B cell (primary cell): ENCODE results near the gene FTO. TPM values are rescaled to one million over a fixed set of nuclear protein-coding genes. Genes with fewer than 3 reads are reported as not detected.

ENCODE experiments used
- ATAC-seq: fragments of 200-7000 bp; cut with Tn5 transposase; one replicate; pipeline ENCODE4 v1.10.0; 2021; ENCODE audit warnings: low read depth, mild to moderate bottlenecking, moderate number of reproducible peaks, moderate library complexity
- CTCF ChIA-PET: fragments of 350-600 bp; sonication (Branson Sonifier 250); formaldehyde crosslinking; loops from one replicate; lab custom pipeline; 2021; ENCODE audit warnings: antibody characterized with exemption, inconsistent platforms; lab: Charles Lee
- POLR2A ChIA-PET: fragments of 350-600 bp; sonication (Branson Sonifier 250); formaldehyde crosslinking; loops from one replicate; lab custom pipeline; 2021; ENCODE audit warnings: antibody characterized with exemption; lab: Charles Lee
- DNase-seq: peaks from one replicate; pipeline ENCODE4 v3.0.0; 2013
- H2AFZ ChIP-seq: 2 replicates; pipeline ENCODE4 v1.6.1; 2012; ENCODE audit warnings: mild to moderate bottlenecking, low read depth, low read length; ENCODE audit not compliant: insufficient read depth, poor library complexity, severe bottlenecking
- H3K27ac ChIP-seq, 2 donors: 1 replicate in 1 of 2; 2 replicates in 1 of 2; pipeline ENCODE4 v1.5.1; 2012 to 2013; ENCODE audit warnings: low read length in 2 of 2, mild to moderate bottlenecking in 2 of 2, moderate library complexity in 1 of 2
- H3K27me3 ChIP-seq, 4 experiments: fragments of 200-600 bp in 1 of 4; sonication (generic) in 1 of 4; replicated peaks in 1 of 4; 1 replicate in 2 of 4; 2 replicates in 2 of 4; pipeline versions ENCODE4 v1.6.1 to v1.7.0; 2013 to 2016; ENCODE audit warnings: low read length in 3 of 4, mild to moderate bottlenecking in 2 of 4, mixed read lengths in 1 of 4, moderate library complexity in 1 of 4; ENCODE audit not compliant: insufficient read depth in 4 of 4, control insufficient read depth in 3 of 4; ENCODE audit errors: control extremely low read depth in 1 of 4
- H3K36me3 ChIP-seq, 2 experiments: replicated peaks in 1 of 2; 1 replicate in 1 of 2; 2 replicates in 1 of 2; pipeline versions ENCODE4 v1.6.1 to v1.7.1; 2013; ENCODE audit warnings: low read length in 1 of 2; ENCODE audit not compliant: insufficient read depth in 2 of 2, control insufficient read depth in 1 of 2; ENCODE audit errors: control extremely low read depth in 1 of 2, extremely low read depth in 1 of 2
- H3K4me1 ChIP-seq, 2 donors: fragments of 200-600 bp in 1 of 2; sonication (generic) in 1 of 2; 1 replicate in 1 of 2; 2 replicates in 1 of 2; pipeline versions ENCODE4 v1.5.1 to v1.6.1; 2013 to 2017; ENCODE audit warnings: low read length in 2 of 2; ENCODE audit not compliant: control insufficient read depth in 2 of 2, insufficient read depth in 2 of 2
- H3K4me2 ChIP-seq: replicated peaks from 2 replicates; pipeline ENCODE3; 2012; ENCODE audit warnings: mild to moderate bottlenecking, low read depth, low read length; ENCODE audit not compliant: poor library complexity, severe bottlenecking
- H3K4me3 ChIP-seq, 5 experiments: fragments of 200-600 bp in 1 of 5; sonication (generic) in 1 of 5; 1 replicate in 3 of 5; 2 replicates in 2 of 5; pipeline versions ENCODE4 v1.5.1 to v1.7.0; 2011 to 2016; ENCODE audit warnings: low read length in 4 of 5, mild to moderate bottlenecking in 4 of 5, low read depth in 2 of 5, control low read depth in 1 of 5, moderate library complexity in 1 of 5; ENCODE audit not compliant: insufficient read depth in 1 of 5; ENCODE audit errors: control extremely low read depth in 1 of 5, extremely low read depth in 1 of 5
- H3K79me2 ChIP-seq: fragments of 200-600 bp; sonication (generic); one replicate; pipeline ENCODE4 v1.6.0; 2016; ENCODE audit warnings: low read length; ENCODE audit not compliant: control insufficient read depth, insufficient read depth
- H3K9ac ChIP-seq: fragments of 200-600 bp; sonication (generic); 2 replicates; pipeline ENCODE4 v1.6.1; 2017; ENCODE audit warnings: mild to moderate bottlenecking, low read length, moderate library complexity
- H3K9me3 ChIP-seq, 3 donors: one replicate each; pipeline versions ENCODE4 v1.6.1 to v1.7.1; 2013; ENCODE audit warnings: low read length in 2 of 3; ENCODE audit not compliant: control insufficient read depth in 2 of 3, insufficient read depth in 1 of 3; ENCODE audit errors: control extremely low read depth in 1 of 3
- H4K20me1 ChIP-seq: 2 replicates; pipeline ENCODE4 v1.6.0; 2012; ENCODE audit warnings: mild to moderate bottlenecking, low read length; ENCODE audit not compliant: insufficient read depth, control insufficient read depth, poor library complexity, severe bottlenecking
- H3K27ac Mint-ChIP-seq: one replicate; pipeline ENCODE4 v1.8.0; 2021; ENCODE audit warnings: mixed read lengths
- H3K27me3 Mint-ChIP-seq: one replicate; pipeline ENCODE4 v1.8.0; 2021; ENCODE audit warnings: mixed read lengths
- H3K4me1 Mint-ChIP-seq: one replicate; pipeline ENCODE4 v1.8.0; 2021; ENCODE audit warnings: mixed read lengths
- H3K4me3 Mint-ChIP-seq: one replicate; pipeline ENCODE4 v1.8.0; 2021; ENCODE audit warnings: mixed read lengths
- H3K9me3 Mint-ChIP-seq: one replicate; pipeline ENCODE4 v1.8.0; 2022; ENCODE audit warnings: mixed read lengths; ENCODE audit not compliant: insufficient read depth
- EZH2 ChIP-seq: IDR thresholded peaks from 2 replicates; pipeline ENCODE4 v1.6.1; 2012; ENCODE audit warnings: borderline replicate concordance, low read depth, mild to moderate bottlenecking, moderate library complexity, low read length; ENCODE audit not compliant: insufficient read depth, poor library complexity, severe bottlenecking
- WGBS: methylation state at CpG from one replicate; pipeline ENCODE4 v1.1.5; 2013; ENCODE audit warnings: missing lambda C conversion rate; ENCODE audit not compliant: insufficient coverage; 5-methylcytosine and 5-hydroxymethylcytosine counted together
- intact Hi-C: fragments of 100-400 bp; cut with micrococcal nuclease; formaldehyde crosslinking; loops from one replicate; pipeline ENCODE4 v1.10.0; 2022
- polyA plus RNA-seq: library from polyadenylated mRNA; depleted of rRNA; stranded (reverse); fragments of >200 nt; gene quantifications from 2 replicates; pipeline ENCODE4 v1.2.3, GENCODE V29; 2012
- total RNA-seq, 2 donors: library from RNA; stranded (reverse); fragments of 120-200 nt in 1 of 2; gene quantifications; 1 replicate in 1 of 2; 2 replicates in 1 of 2; pipeline versions ENCODE4 v1.2.3 to v1.2.4, GENCODE V29; 2013 to 2022
- TF ChIP-seq, protein P1 (sequence below): fragments of 200-600 bp; IDR thresholded peaks from one replicate; pipeline ENCODE4 v1.8.0; 2022; ENCODE audit warnings: antibody characterized with exemption, mild to moderate bottlenecking

FTO gene
- total and polyA plus RNA-seq, 2 donors (not counting 1 experiment from before 2014, with no cell fraction given): 26.5 to 68.5 TPM

DNA sequence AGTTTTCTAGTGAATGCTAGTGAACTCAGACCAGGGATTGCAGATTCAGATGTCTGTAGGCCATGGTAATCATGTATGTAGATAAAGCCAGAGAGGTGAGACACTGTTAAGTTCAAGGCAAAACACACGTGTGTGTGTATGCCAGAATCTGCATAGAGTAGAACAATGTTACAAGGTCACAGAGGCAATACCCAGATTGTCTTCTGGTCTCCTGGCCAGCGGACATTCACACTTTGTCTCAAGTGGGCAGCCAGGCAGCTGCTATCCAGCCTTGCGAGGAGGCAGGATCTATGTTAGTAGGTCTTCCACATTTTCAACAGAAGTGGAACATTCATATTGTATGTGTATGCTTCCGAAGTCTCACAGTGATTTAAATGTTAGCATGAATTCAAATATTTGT, 244.4 kb downstream of the FTO start:
- intact Hi-C loops: loop anchor here (10.0 kb wide), 1 partner anchor 1516 kb away; no protein-coding TSS in a partner anchor
- Histone ChIP-seq H2AFZ (no peak overlapping the region), H3K27me3 (no peaks in the 10 kb centered on the region), H3K79me2 (no peaks in the 10 kb centered on the region), H3K4me1 (peaks cover 13 to 18% of the 10 kb centered on the region in 2 donors), H3K9me3 (no peaks in the 10 kb centered on the region), H3K4me3 (no peak overlapping the region), H3K36me3 (no peaks in the 10 kb centered on the region), H3K4me2 (no peak overlapping the region), H3K27ac (no peak overlapping the region), H3K9ac (no peak overlapping the region), H4K20me1 (no peaks in the 10 kb centered on the region)
- H3K27me3 Mint-ChIP-seq: no peaks in the 10 kb centered on the region
- WGBS: 97% methylated on average over 2 of the region's 4 CpGs
- ChIA-PET POLR2A (interaction anchor here (0.6 kb wide), 1 partner anchor 388 kb away, joined by 10 read pairs; no protein-coding TSS in a partner anchor), CTCF (interaction anchor here (0.9 kb wide), 1 partner anchor 10 kb away, joined by 4 read pairs; no protein-coding TSS in a partner anchor)
- DNase-seq: no peak
- H3K27ac Mint-ChIP-seq: no peak overlapping the region
- ATAC-seq: no peak
- no peak for TF ChIP-seq EZH2
- TF ChIP-seq, protein P1, sequence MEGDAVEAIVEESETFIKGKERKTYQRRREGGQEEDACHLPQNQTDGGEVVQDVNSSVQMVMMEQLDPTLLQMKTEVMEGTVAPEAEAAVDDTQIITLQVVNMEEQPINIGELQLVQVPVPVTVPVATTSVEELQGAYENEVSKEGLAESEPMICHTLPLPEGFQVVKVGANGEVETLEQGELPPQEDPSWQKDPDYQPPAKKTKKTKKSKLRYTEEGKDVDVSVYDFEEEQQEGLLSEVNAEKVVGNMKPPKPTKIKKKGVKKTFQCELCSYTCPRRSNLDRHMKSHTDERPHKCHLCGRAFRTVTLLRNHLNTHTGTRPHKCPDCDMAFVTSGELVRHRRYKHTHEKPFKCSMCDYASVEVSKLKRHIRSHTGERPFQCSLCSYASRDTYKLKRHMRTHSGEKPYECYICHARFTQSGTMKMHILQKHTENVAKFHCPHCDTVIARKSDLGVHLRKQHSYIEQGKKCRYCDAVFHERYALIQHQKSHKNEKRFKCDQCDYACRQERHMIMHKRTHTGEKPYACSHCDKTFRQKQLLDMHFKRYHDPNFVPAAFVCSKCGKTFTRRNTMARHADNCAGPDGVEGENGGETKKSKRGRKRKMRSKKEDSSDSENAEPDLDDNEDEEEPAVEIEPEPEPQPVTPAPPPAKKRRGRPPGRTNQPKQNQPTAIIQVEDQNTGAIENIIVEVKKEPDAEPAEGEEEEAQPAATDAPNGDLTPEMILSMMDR: no peak
- H3K9me3 Mint-ChIP-seq: no peaks in the 10 kb centered on the region
- H3K4me3 Mint-ChIP-seq: no peak overlapping the region
- H3K4me1 Mint-ChIP-seq: peaks cover 43% of the 10 kb centered on the region

DNA sequence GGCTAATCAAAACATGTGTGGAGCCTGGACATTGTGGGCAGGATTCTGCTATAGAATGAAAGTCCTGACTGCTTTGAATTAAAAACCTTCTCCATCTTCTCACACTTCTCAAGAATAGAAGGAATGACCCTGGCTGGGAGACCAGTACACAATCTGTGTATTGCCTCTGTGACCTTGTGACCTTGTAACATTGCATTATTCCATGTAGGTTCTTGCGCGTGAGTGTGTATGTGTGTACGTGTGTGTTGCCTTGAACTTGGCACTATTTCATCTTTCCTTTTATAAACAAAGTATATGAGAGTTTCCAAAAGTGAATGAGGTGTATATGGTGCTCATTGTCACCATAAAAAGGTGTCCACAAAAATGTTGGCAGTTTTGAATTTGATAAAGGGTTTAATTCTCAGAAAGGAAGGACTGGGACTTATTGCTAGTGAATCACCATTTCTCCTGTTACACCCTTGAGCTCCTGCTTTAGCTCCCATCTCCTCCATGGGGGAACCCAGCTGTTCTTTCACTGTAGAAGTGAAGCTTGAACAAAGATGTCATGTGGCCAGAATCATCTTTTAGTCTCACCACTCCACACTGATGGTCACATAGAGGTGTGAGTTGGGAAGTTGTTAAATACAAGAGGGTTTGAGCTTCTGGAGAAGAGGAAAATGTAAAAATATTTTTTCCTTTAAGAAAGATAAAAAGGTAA, 244.9 kb downstream of the FTO start:
- ATAC-seq (no peak), DNase-seq (no peak)
- H3K4me3 ChIP-seq: no peak overlapping the region
- TF ChIP-seq, protein P1: no peak
- no peak for TF ChIP-seq EZH2
- no peak overlapping the region for H2AFZ ChIP-seq
- peak overlapping the region; percentile 2 for H3K27ac Mint-ChIP-seq
- no CpG with 5 or more reads among the region's 3 CpGs for WGBS
- no peak overlapping the region for H3K9ac ChIP-seq
- peaks cover 43% of the 10 kb centered on the region for H3K4me1 Mint-ChIP-seq
- H3K27me3 Mint-ChIP-seq: no peaks in the 10 kb centered on the region
- H3K4me3 Mint-ChIP-seq: no peak overlapping the region
- intact Hi-C loops: loop anchor here (10.0 kb wide), 1 partner anchor 1516 kb away; no protein-coding TSS in a partner anchor
- no peaks in the 10 kb centered on the region for H3K9me3 ChIP-seq
- H3K4me1 ChIP-seq: peaks cover 13 to 18% of the 10 kb centered on the region in 2 donors
- H3K9me3 Mint-ChIP-seq: no peaks in the 10 kb centered on the region
- POLR2A ChIA-PET: interaction anchor here (0.6 kb wide), 1 partner anchor 388 kb away, joined by 10 read pairs; no protein-coding TSS in a partner anchor
- H3K4me2 ChIP-seq: peak overlapping the region; percentile 59
- no peaks in the 10 kb centered on the region for H3K79me2 ChIP-seq
- no peaks in the 10 kb centered on the region for H4K20me1 ChIP-seq
- no peaks in the 10 kb centered on the region for H3K36me3 ChIP-seq
- no peak overlapping the region for H3K27ac ChIP-seq
- H3K27me3 ChIP-seq: no peaks in the 10 kb centered on the region
- CTCF ChIA-PET: interaction anchor here (0.9 to 2.2 kb wide), 2 partner anchors 10 to 11 kb away, joined by 4 to 5 read pairs; no protein-coding TSS in a partner anchor
